C4-2B (cell line): Measurements from ENCODE around the gene TTC34.
"Not testable (repeated sequence)": the region's sequence is repeated elsewhere in the genome, so short reads cannot be mapped to it uniquely, and the experiment has no call there.

ENCODE experiments used
- ZFX ChIP-seq: fragments of 450-650 bp; IDR thresholded peaks from 2 replicates; pipeline ENCODE4 v1.6.1; 2017
- TF ChIP-seq, protein P1 (sequence below): fragments of 450-650 bp; conservative IDR thresholded peaks from 2 replicates; pipeline ENCODE4 v1.5.1; 2017; ENCODE audit warnings: mild to moderate bottlenecking

DNA sequence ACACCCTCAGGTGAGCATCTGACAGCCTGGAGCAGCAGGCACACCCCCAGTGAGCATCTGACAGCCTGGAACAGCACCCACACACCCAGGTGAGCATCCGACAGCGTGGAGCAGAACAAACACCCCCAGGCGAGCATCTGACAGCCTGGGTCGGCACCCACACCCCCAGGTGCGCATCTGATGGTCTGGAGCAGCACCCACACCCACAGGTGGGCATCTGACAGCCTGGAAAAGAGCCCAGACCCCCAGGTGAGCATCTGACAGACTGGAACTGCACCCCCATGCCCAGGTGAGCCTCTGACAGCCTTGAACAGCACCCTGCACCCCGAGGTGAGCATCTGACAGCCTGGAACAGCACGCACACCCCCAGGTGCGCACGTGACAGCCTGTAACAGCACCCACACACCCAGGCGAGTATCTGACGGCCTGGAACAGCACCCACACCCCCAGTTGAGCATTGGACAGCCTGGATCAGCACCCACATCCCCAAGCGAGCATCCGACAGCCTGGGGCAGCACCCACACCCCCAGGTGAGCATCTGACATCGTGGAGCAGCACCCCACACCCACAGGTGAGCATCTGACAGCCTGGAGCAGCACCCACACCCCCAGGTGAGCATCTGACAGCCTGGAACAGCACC is 51.3 kb downstream of the TTC34 start:
- TF ChIP-seq, protein P1, sequence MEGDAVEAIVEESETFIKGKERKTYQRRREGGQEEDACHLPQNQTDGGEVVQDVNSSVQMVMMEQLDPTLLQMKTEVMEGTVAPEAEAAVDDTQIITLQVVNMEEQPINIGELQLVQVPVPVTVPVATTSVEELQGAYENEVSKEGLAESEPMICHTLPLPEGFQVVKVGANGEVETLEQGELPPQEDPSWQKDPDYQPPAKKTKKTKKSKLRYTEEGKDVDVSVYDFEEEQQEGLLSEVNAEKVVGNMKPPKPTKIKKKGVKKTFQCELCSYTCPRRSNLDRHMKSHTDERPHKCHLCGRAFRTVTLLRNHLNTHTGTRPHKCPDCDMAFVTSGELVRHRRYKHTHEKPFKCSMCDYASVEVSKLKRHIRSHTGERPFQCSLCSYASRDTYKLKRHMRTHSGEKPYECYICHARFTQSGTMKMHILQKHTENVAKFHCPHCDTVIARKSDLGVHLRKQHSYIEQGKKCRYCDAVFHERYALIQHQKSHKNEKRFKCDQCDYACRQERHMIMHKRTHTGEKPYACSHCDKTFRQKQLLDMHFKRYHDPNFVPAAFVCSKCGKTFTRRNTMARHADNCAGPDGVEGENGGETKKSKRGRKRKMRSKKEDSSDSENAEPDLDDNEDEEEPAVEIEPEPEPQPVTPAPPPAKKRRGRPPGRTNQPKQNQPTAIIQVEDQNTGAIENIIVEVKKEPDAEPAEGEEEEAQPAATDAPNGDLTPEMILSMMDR = not testable (repeated sequence)
- TF ChIP-seq ZFX = not testable (repeated sequence)
